Aorta (tissue), 5 donors: ENCODE measurements around the gene CLEC18B. TPM values are rescaled to one million over a fixed set of nuclear protein-coding genes. Genes with fewer than 3 reads are reported as not detected.
A peak's percentile ranks its signal among the peaks of the same experiment; 100 is the strongest.

Source experiments
- ATAC-seq: fragments of 200-7000 bp; cut with Tn5 transposase; one replicate; pipeline ENCODE4 v1.9.1; 2022; ENCODE audit warnings: moderate library complexity; ENCODE audit not compliant: low FRiP score
- DNase-seq, 2 donors: peaks; one replicate each; pipeline ENCODE4 v3.0.0-alpha.2; 2020
- H3K27ac ChIP-seq, 2 donors: one replicate each; pipeline ENCODE4 v1.5.1; 2013; ENCODE audit warnings: low read length in 2 of 2, mild to moderate bottlenecking in 2 of 2, moderate library complexity in 2 of 2, control low read depth in 1 of 2, inconsistent platforms in 1 of 2, low read depth in 1 of 2
- H3K27me3 ChIP-seq, 2 donors: one replicate each; pipeline ENCODE4 v1.6.1; 2013; ENCODE audit warnings: control low read depth in 1 of 2, low read length in 1 of 2, mild to moderate bottlenecking in 1 of 2, moderate library complexity in 1 of 2; ENCODE audit not compliant: insufficient read depth in 2 of 2, control insufficient read depth in 1 of 2
- H3K36me3 ChIP-seq, 2 donors: one replicate each; pipeline ENCODE4 v1.6.1; 2013; ENCODE audit warnings: control low read depth in 1 of 2, low read length in 1 of 2, mild to moderate bottlenecking in 1 of 2; ENCODE audit not compliant: insufficient read depth in 2 of 2, control insufficient read depth in 1 of 2
- H3K4me1 ChIP-seq, 2 donors: one replicate each; pipeline ENCODE4 v1.6.1; 2013; ENCODE audit warnings: low read length in 2 of 2, control low read depth in 1 of 2, mild to moderate bottlenecking in 1 of 2, moderate library complexity in 1 of 2; ENCODE audit not compliant: insufficient read depth in 2 of 2, control insufficient read depth in 1 of 2
- H3K4me3 ChIP-seq, 2 donors: one replicate each; pipeline ENCODE4 v1.5.1; 2013; ENCODE audit warnings: low read length in 2 of 2, control low read depth in 1 of 2, mild to moderate bottlenecking in 1 of 2
- H3K9me3 ChIP-seq: one replicate; pipeline ENCODE4 v1.6.1; 2013; ENCODE audit warnings: mild to moderate bottlenecking, low read length; ENCODE audit not compliant: control insufficient read depth
- WGBS, 2 donors: extraction: QIAGEN DNeasy Blood & Tissue Kit; methylation state at CpG; one replicate each; pipeline ENCODE4 v1.1.7; 2013; 5-methylcytosine and 5-hydroxymethylcytosine counted together
- intact Hi-C, 2 donors: fragments of 100-400 bp; cut with DNase I; formaldehyde crosslinking; loops; one replicate each; pipeline versions ENCODE4 v1.14.2 to v1.15.0; 2022
- polyA plus RNA-seq, 2 donors: library from polyadenylated mRNA; stranded (reverse); fragments of 200-250 nt; gene quantifications; one replicate each; pipeline ENCODE4 v1.2.3, GENCODE V29; 2013
- total RNA-seq, 2 donors: library from RNA; stranded (reverse); fragmentation: NEBNext Ultra II Directional; extraction: Animal tissue kit (Norgen Biotek cat#: 25700); gene quantifications; one replicate each; pipeline ENCODE4 v1.2.1, GENCODE V29; 2021
- donor health status: healthy with polysubstance abuse.
- donor health status: Bipolar disorder and iron deficiency.
- donor health status: DM: no; HTN: no; CAD: no.
- donor health status: DM: no; HTN: no; CAD: no.
- donor health status: DM: yes; HTN: yes; CAD: no.

CLEC18B gene
- total and polyA plus RNA-seq, 4 donors: 0.75 to 6.5 (median 2.1) TPM

GRCh38 chr16:74461826-74462225 lies 40.5 kb upstream of the CLEC18B start:
- DNase-seq: no peak
- 88 to 91% methylated on average over 9 of the region's 9 CpGs for WGBS, 2 donors
- H3K27ac ChIP-seq: no peak overlapping the region
- H3K4me3 ChIP-seq: no peak overlapping the region
- no peaks in the 10 kb centered on the region for H3K9me3 ChIP-seq
- peaks cover 7% of the 10 kb centered on the region in 2 donors for H3K36me3 ChIP-seq
- no peak for ATAC-seq
- no peaks in the 10 kb centered on the region for H3K4me1 ChIP-seq
- no peaks in the 10 kb centered on the region for H3K27me3 ChIP-seq
- intact Hi-C loops: no loop called here

GRCh38 chr16:74460542-74460941 lies 39.3 kb upstream of the CLEC18B start:
- H3K27ac ChIP-seq: no peak overlapping the region
- DNase-seq (no peak), ATAC-seq (no peak)
- intact Hi-C loops: no loop called here
- H3K4me1 ChIP-seq: no peaks in the 10 kb centered on the region
- H3K27me3 ChIP-seq: no peaks in the 10 kb centered on the region
- no peak overlapping the region for H3K4me3 ChIP-seq
- 84 to 88% methylated on average over 7 of the region's 7 CpGs for WGBS, 2 donors
- no peaks in the 10 kb centered on the region for H3K9me3 ChIP-seq
- peaks cover 7% of the 10 kb centered on the region in 2 donors for H3K36me3 ChIP-seq

- intact Hi-C loops: no loop called here
- Histone ChIP-seq H3K4me1 (no peaks in the 10 kb centered on the region), H3K36me3 (peaks cover 3 to 5% of the 10 kb centered on the region in 2 donors), H3K27me3 (no peaks in the 10 kb centered on the region), H3K4me3 (no peak overlapping the region), H3K9me3 (no peaks in the 10 kb centered on the region), H3K27ac (no peak overlapping the region)
- ATAC-seq: no peak
- 95% methylated on average over 16 of the region's 16 CpGs for WGBS, 2 donors
- DNase-seq: peak in 1 of 2 donors; percentile 56
Measured at GRCh38 chr16:74456290-74456625, 35.0 kb upstream of the CLEC18B start.

GRCh38 chr16:74455619-74456289 lies 34.5 kb upstream of the CLEC18B start:
- Histone ChIP-seq H3K27ac (no peak overlapping the region), H3K9me3 (no peaks in the 10 kb centered on the region), H3K27me3 (no peaks in the 10 kb centered on the region), H3K4me1 (no peaks in the 10 kb centered on the region), H3K4me3 (no peak overlapping the region), H3K36me3 (peaks cover 3 to 5% of the 10 kb centered on the region in 2 donors)
- intact Hi-C loops: no loop called here
- DNase-seq (no peak), ATAC-seq (no peak)
- 85 to 86% methylated on average over 10 of the region's 10 CpGs for WGBS, 2 donors

- Histone ChIP-seq H3K4me3 (no peak overlapping the region), H3K36me3 (peaks cover 3 to 5% of the 10 kb centered on the region in 2 donors), H3K9me3 (no peaks in the 10 kb centered on the region), H3K27me3 (no peaks in the 10 kb centered on the region), H3K4me1 (no peaks in the 10 kb centered on the region), H3K27ac (no peak overlapping the region)
- intact Hi-C loops: no loop called here
- ATAC-seq: no peak
- DNase-seq: no peak
- 88% methylated on average over 7 of the region's 7 CpGs for WGBS, 2 donors
Measured at GRCh38 chr16:74455213-74455612, 33.9 kb upstream of the CLEC18B start.

- no peaks in the 10 kb centered on the region for H3K9me3 ChIP-seq
- DNase-seq: peak in 1 of 2 donors; percentile 57
- 86 to 91% methylated on average over 14 of the region's 14 CpGs for WGBS, 2 donors
- no peak for ATAC-seq
- H3K27ac ChIP-seq: no peak overlapping the region
- no peak overlapping the region for H3K4me3 ChIP-seq
- intact Hi-C loops: no loop called here
- no peaks in the 10 kb centered on the region for H3K4me1 ChIP-seq
- no peaks in the 10 kb centered on the region for H3K27me3 ChIP-seq
- H3K36me3 ChIP-seq: peaks cover 0 to 3% of the 10 kb centered on the region in 2 donors
Measured at GRCh38 chr16:74451951-74452758, 30.9 kb upstream of the CLEC18B start.

GRCh38 chr16:74450967-74451760 lies 29.9 kb upstream of the CLEC18B start:
- intact Hi-C loops: no loop called here
- H3K4me3 ChIP-seq: no peak overlapping the region
- no peaks in the 10 kb centered on the region for H3K4me1 ChIP-seq
- H3K9me3 ChIP-seq: no peaks in the 10 kb centered on the region
- DNase-seq (no peak), ATAC-seq (no peak)
- WGBS, 2 donors: 91 to 94% methylated on average over 20 of the region's 20 CpGs
- H3K36me3 ChIP-seq: peaks cover 0 to 3% of the 10 kb centered on the region in 2 donors
- no peak overlapping the region for H3K27ac ChIP-seq
- H3K27me3 ChIP-seq: no peaks in the 10 kb centered on the region

- Histone ChIP-seq H3K4me3 (no peak overlapping the region), H3K4me1 (no peaks in the 10 kb centered on the region), H3K9me3 (no peaks in the 10 kb centered on the region), H3K27ac (no peak overlapping the region), H3K36me3 (peaks cover 0 to 3% of the 10 kb centered on the region in 2 donors), H3K27me3 (no peaks in the 10 kb centered on the region)
- intact Hi-C loops: no loop called here
- no peak for DNase-seq
- ATAC-seq: no peak
- WGBS, 2 donors: 83 to 86% methylated on average over 3 of the region's 3 CpGs
Measured at GRCh38 chr16:74450236-74450635, 29.0 kb upstream of the CLEC18B start.
